OCI-LY3 (cell line): ENCODE data around the gene MAPKAPK3.

Experiments
- H2AFZ ChIP-seq: fragments of 200-600, 300-600 bp; shearing (Covaris generic); 2 replicates; pipeline ENCODE4 v1.6.0; 2014; ENCODE audit warnings: antibody characterized with exemption, low read depth, low read length
- H3K27ac ChIP-seq: fragments of 200-600, 300-600 bp; sonication (generic); 2 replicates; pipeline ENCODE4 v1.5.1; 2014; ENCODE audit warnings: mild to moderate bottlenecking, low read length, moderate library complexity, mixed read lengths
- H3K27me3 ChIP-seq: fragments of 200-600, 300-600 bp; sonication (generic); 2 replicates; pipeline ENCODE4 v1.6.1; 2014; ENCODE audit warnings: low read depth, low read length, mixed read lengths
- H3K36me3 ChIP-seq: fragments of 200-600, 300-600 bp; sonication (generic); replicated peaks from 2 replicates; pipeline ENCODE3; 2014; ENCODE audit warnings: low read depth, low read length, mixed read lengths
- H3K4me1 ChIP-seq: fragments of 300-600, 200-600 bp; sonication (generic); 2 replicates; pipeline ENCODE4 v1.6.1; 2014; ENCODE audit warnings: low read length, mixed read lengths
- H3K4me2 ChIP-seq: fragments of 200-600, 300-600 bp; sonication (generic); 2 replicates; pipeline ENCODE4 v1.6.1; 2014; ENCODE audit warnings: low read length, mixed read lengths
- H3K4me3 ChIP-seq: fragments of 300-600, 200-600 bp; sonication (generic); 2 replicates; pipeline ENCODE4 v1.5.1; 2014; ENCODE audit warnings: antibody characterized with exemption, mild to moderate bottlenecking, low read length, moderate library complexity
- H3K79me2 ChIP-seq: fragments of 300-600, 200-600 bp; shearing (Covaris generic); 2 replicates; pipeline ENCODE4 v1.6.1; 2014; ENCODE audit warnings: mild to moderate bottlenecking, low read length, mixed read lengths
- H3K9ac ChIP-seq: fragments of 300-600, 200-600 bp; shearing (Covaris generic); 2 replicates; pipeline ENCODE4 v1.6.0; 2014; ENCODE audit warnings: mild to moderate bottlenecking, low read length, moderate library complexity
- H3K9me3 ChIP-seq: fragments of 200-600, 300-600 bp; shearing (Covaris generic); 2 replicates; pipeline ENCODE4 v1.6.1; 2014; ENCODE audit warnings: low read length, mixed read lengths; ENCODE audit not compliant: insufficient read depth
- H4K20me1 ChIP-seq: fragments of 200-600, 300-600 bp; sonication (generic); 2 replicates; pipeline ENCODE4 v1.6.1; 2016; ENCODE audit warnings: low read length, mixed read lengths; ENCODE audit not compliant: insufficient read depth
- EZH2phosphoT487 ChIP-seq: fragments of 200-600 bp; shearing (Covaris generic); IDR thresholded peaks from 2 replicates; pipeline ENCODE4 v1.6.1; 2018; ENCODE audit warnings: antibody characterized with exemption, mixed run types, low read depth
- TF ChIP-seq, protein P1 (sequence below): fragments of 200-600, 300-600 bp; sonication (generic); IDR thresholded peaks from 2 replicates; pipeline ENCODE4 v1.5.1; 2014; ENCODE audit warnings: antibody characterized with exemption, low read length, low read depth

MAPKAPK3 gene

DNA sequence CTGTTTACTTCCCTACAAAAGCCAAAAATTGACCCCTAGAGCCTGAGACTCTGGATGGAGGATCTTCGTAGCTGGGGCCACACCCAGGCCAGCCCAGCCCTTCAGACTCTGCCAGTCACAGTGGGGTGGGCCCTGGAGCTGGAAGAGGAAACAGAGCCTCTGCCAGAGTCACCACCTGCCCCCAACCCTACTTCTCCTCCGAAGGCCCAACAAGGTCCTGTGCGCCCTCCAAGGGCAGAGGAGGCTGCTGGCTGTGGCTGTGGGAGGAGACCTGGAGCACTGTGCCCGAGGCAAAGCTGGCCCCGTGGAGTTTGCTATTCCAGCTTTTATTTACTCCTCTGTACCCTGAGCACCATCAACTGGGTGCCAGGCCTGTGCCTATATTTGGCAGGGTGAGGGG is 24.4 kb upstream of the MAPKAPK3 start:
- Histone ChIP-seq H3K4me2 (no peak overlapping the region), H3K27me3 (no peaks in the 10 kb centered on the region), H2AFZ (no peak overlapping the region), H3K9ac (no peak overlapping the region), H3K79me2 (no peaks in the 10 kb centered on the region), H3K36me3 (no peaks in the 10 kb centered on the region), H3K9me3 (no peaks in the 10 kb centered on the region), H3K4me3 (no peak overlapping the region), H4K20me1 (no peaks in the 10 kb centered on the region), H3K27ac (no peak overlapping the region), H3K4me1 (peaks cover 47% of the 10 kb centered on the region)
- TF ChIP-seq EZH2phosphoT487: no peak
- TF ChIP-seq, protein P1, sequence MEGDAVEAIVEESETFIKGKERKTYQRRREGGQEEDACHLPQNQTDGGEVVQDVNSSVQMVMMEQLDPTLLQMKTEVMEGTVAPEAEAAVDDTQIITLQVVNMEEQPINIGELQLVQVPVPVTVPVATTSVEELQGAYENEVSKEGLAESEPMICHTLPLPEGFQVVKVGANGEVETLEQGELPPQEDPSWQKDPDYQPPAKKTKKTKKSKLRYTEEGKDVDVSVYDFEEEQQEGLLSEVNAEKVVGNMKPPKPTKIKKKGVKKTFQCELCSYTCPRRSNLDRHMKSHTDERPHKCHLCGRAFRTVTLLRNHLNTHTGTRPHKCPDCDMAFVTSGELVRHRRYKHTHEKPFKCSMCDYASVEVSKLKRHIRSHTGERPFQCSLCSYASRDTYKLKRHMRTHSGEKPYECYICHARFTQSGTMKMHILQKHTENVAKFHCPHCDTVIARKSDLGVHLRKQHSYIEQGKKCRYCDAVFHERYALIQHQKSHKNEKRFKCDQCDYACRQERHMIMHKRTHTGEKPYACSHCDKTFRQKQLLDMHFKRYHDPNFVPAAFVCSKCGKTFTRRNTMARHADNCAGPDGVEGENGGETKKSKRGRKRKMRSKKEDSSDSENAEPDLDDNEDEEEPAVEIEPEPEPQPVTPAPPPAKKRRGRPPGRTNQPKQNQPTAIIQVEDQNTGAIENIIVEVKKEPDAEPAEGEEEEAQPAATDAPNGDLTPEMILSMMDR: no peak

DNA sequence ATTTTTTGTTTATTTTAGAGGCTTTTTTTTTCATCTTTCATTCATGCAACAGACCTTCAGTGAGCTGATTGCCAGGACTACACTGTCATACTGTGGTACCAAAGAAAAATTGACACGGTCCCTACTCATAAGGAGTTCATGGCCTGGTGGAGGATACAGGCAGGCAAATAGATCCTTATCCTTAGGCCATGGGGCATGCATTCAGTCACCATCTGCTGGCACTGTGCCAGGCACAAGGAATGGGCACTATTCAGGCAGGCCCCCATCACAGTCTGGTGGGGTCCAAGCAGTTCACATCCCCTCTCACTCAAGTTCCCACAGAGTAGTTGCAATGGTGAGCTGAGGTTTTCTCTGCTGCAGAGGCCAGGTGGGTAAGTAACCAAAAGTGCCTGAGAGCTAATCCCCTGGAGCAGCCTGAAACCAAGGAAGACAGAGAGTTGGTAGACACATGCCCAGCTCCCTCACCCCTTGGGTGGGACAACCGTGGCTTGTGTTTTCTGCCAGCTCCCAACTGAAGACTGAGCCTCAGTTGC is 22.6 kb upstream of the MAPKAPK3 start:
- H3K9ac ChIP-seq: no peak overlapping the region
- H3K4me3 ChIP-seq: no peak overlapping the region
- no peaks in the 10 kb centered on the region for H3K27me3 ChIP-seq
- no peak for TF ChIP-seq EZH2phosphoT487
- TF ChIP-seq, protein P1: no peak
- H3K4me2 ChIP-seq: no peak overlapping the region
- no peak overlapping the region for H3K27ac ChIP-seq
- no peak overlapping the region for H2AFZ ChIP-seq
- no peaks in the 10 kb centered on the region for H3K79me2 ChIP-seq
- no peaks in the 10 kb centered on the region for H3K36me3 ChIP-seq
- H4K20me1 ChIP-seq: no peaks in the 10 kb centered on the region
- H3K4me1 ChIP-seq: peaks cover 30% of the 10 kb centered on the region
- no peaks in the 10 kb centered on the region for H3K9me3 ChIP-seq

DNA sequence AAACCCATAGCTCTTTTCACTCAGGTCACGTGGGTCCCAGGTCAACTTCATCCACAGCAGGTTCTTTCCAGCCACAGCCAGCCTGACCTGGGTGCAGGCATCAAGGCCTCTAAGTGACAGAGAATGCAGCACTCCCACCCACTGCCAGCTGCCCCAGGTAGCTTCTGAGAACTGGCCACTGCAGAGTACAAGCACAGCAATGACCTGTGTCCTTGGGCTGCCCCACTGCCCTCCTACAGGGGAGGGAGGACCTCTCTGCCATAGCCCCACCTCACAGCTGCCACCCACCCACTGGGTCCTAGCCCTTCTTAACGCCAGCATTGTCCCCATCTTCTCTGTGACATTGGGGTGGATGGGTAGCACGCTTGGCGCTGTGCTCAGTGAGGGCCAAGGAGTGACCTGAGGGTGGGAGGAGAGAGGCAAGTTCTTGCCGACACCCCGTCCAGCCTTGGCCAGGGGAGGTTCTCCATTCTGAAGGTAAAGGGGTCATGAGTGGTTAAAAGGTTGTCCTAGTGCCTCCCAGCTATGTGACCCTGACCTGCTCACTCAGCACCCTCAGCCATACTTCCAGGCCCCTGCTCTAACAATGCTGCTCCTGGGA is 17.7 kb upstream of the MAPKAPK3 start:
- Histone ChIP-seq H3K4me3 (no peak overlapping the region), H3K9ac (no peak overlapping the region), H3K9me3 (no peaks in the 10 kb centered on the region), H2AFZ (no peak overlapping the region), H4K20me1 (no peaks in the 10 kb centered on the region), H3K27me3 (no peaks in the 10 kb centered on the region), H3K36me3 (no peaks in the 10 kb centered on the region), H3K4me1 (peaks cover 23% of the 10 kb centered on the region), H3K4me2 (no peak overlapping the region), H3K79me2 (no peaks in the 10 kb centered on the region), H3K27ac (no peak overlapping the region)
- TF ChIP-seq, protein P1: no peak
- TF ChIP-seq EZH2phosphoT487: no peak

DNA sequence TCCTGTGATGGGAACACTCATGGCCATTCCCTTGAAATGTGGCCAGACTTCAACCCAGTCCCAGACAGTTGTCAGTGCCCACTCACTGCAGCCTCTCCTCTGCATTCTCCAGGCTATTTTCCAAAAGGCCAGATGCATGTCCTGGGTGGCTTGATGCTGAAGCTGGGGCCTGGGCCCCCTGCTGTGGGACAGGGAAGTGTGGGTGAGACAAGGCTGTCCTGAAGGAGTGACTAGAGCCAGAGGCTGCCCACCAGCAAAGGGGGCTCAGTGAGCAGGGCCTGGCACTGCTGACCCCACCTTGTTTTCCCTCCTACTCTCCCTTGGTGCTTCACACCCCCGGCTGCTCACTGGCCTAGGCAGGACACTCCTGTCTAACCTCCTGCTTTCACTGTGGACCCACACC is 17.2 kb upstream of the MAPKAPK3 start:
- Histone ChIP-seq H3K36me3 (no peaks in the 10 kb centered on the region), H3K79me2 (no peaks in the 10 kb centered on the region), H3K4me2 (no peak overlapping the region), H4K20me1 (no peaks in the 10 kb centered on the region), H3K9me3 (no peaks in the 10 kb centered on the region), H3K9ac (no peak overlapping the region), H3K27ac (no peak overlapping the region), H3K4me1 (peaks cover 28% of the 10 kb centered on the region), H2AFZ (no peak overlapping the region), H3K27me3 (no peaks in the 10 kb centered on the region), H3K4me3 (no peak overlapping the region)
- TF ChIP-seq, protein P1: no peak
- no peak for TF ChIP-seq EZH2phosphoT487
